GM20000 (cell line): Measurements from ENCODE around the gene MYADM.
"Not testable (repeated sequence)": the region's sequence is repeated elsewhere in the genome, so short reads cannot be mapped to it uniquely, and the experiment has no call there.

Source experiments
- DNase-seq: peaks from one replicate; pipeline ENCODE4 v3.0.0; 2012; ENCODE audit warnings: low spot score
- CTCF ChIP-seq: IDR thresholded peaks from 2 replicates; pipeline ENCODE4 v1.5.1; 2012; ENCODE audit warnings: mild to moderate bottlenecking, control low read depth; ENCODE audit errors: extremely low read depth, missing control alignments

Gene MYADM

GRCh38 chr19:53867225-53868090, at the start of gene MYADM:
Gene MYADM (plus strand): TSS chr19:53867883. CDS start chr19:53873530, 5,647 bp downstream.
- peak; percentile 97 for DNase-seq
- no peak for TF ChIP-seq CTCF

- no peak for TF ChIP-seq CTCF
- DNase-seq: no peak
These were observed 48.9 kb upstream of the MYADM start for GRCh38 chr19:53818756-53819155.

GRCh38 chr19:53819861-53820260, 47.8 kb upstream of the MYADM start:
- no peak for TF ChIP-seq CTCF

GRCh38 chr19:53823380-53824120, 44.1 kb upstream of the MYADM start:
- DNase-seq: no peak
- no peak for TF ChIP-seq CTCF

More at GRCh38 chr19:53819861-53820260, 47.8 kb upstream of the MYADM start:
- no peak for DNase-seq

- no peak for TF ChIP-seq CTCF
- no peak for DNase-seq
These were observed 43.5 kb upstream of the MYADM start, which contains the start of gene NLRP12 for GRCh38 chr19:53824134-53824611. Gene NLRP12 (minus strand): TSS chr19:53824314. CDS start chr19:53824174, 140 bp downstream.

GRCh38 chr19:53826876-53827275, 40.8 kb upstream of the MYADM start:
- no peak for TF ChIP-seq CTCF
- no peak for DNase-seq

GRCh38 chr19:53828531-53828930, 39.2 kb upstream of the MYADM start:
- DNase-seq: no peak
- TF ChIP-seq CTCF: no peak

- DNase-seq: not testable (repeated sequence)
These were observed 34.8 kb upstream of the MYADM start for GRCh38 chr19:53832861-53833260.

GRCh38 chr19:53838446-53838845, 29.2 kb upstream of the MYADM start:
- not testable (repeated sequence) for DNase-seq

- not testable (repeated sequence) for DNase-seq
These were observed 27.4 kb upstream of the MYADM start for GRCh38 chr19:53840241-53840640.

GRCh38 chr19:53840914-53841313, 26.8 kb upstream of the MYADM start:
- not testable (repeated sequence) for DNase-seq
